GM12864 (cell line): ENCODE results near the gene TNS2.
"Not testable (repeated sequence)": the region's sequence is repeated elsewhere in the genome, so short reads cannot be mapped to it uniquely, and the experiment has no call there.

Experiments
- DNase-seq: peaks from one replicate; pipeline ENCODE4 v3.0.0-alpha.2; 2011; ENCODE audit warnings: low read depth
- H3K4me3 ChIP-seq: 2 replicates; pipeline ENCODE4 v1.5.1; 2011; ENCODE audit warnings: mild to moderate bottlenecking, low read depth, low read length, control low read depth
- CTCF ChIP-seq: IDR thresholded peaks from 2 replicates; pipeline ENCODE4 v1.5.1; 2011; ENCODE audit warnings: low read depth, mild to moderate bottlenecking, moderate library complexity, low read length, control low read depth, inconsistent platforms; ENCODE audit errors: missing control alignments

The TNS2 gene

GRCh38 chr12:53031616-53032015 is 18.2 kb upstream of the TNS2 start:
- no peak overlapping the region for H3K4me3 ChIP-seq
- TF ChIP-seq CTCF: no peak
- DNase-seq: no peak

- H3K4me3 ChIP-seq, DNase-seq: not testable (repeated sequence)
These were observed 16.0 kb upstream of the TNS2 start for GRCh38 chr12:53033832-53034231.

- H3K4me3 ChIP-seq: no peak overlapping the region
- TF ChIP-seq CTCF: no peak
- no peak for DNase-seq
These were observed 15.4 kb upstream of the TNS2 start for GRCh38 chr12:53034459-53034858.

GRCh38 chr12:53036802-53037201 is 13.1 kb upstream of the TNS2 start:
- no peak for DNase-seq
- H3K4me3 ChIP-seq: no peak overlapping the region
- no peak for TF ChIP-seq CTCF

- no peak overlapping the region for H3K4me3 ChIP-seq
- DNase-seq: no peak
- no peak for TF ChIP-seq CTCF
These were observed 10.0 kb upstream of the TNS2 start for GRCh38 chr12:53039851-53040250.

GRCh38 chr12:53042607-53043454 is 7.0 kb upstream of the TNS2 start:
- no peak for TF ChIP-seq CTCF
- no peak for DNase-seq

GRCh38 chr12:53044052-53044581 is 5.7 kb upstream of the TNS2 start:
- TF ChIP-seq CTCF: no peak
- H3K4me3 ChIP-seq: no peak overlapping the region
- no peak for DNase-seq

More at GRCh38 chr12:53042607-53043454, 7.0 kb upstream of the TNS2 start:
- no peak overlapping the region for H3K4me3 ChIP-seq
